GM18951 (cell line): ENCODE measurements around the gene MX2.

Experiments used
- POLR2A ChIP-seq: IDR thresholded peaks from 4 replicates; pipeline ENCODE4 v1.6.1; 2011; ENCODE audit warnings: mild to moderate bottlenecking; ENCODE audit not compliant: insufficient read length, insufficient read depth; ENCODE audit errors: extremely low read depth
- in situ Hi-C: fragments of 300-500 bp; cut with MboI; formaldehyde crosslinking; loops from one replicate; pipeline ENCODE4 v1.12.0; 2022; ENCODE audit warnings: low sequenced_read_pairs, mixed read lengths, inconsistent platforms; ENCODE audit not compliant: unreplicated experiment

The MX2 gene

DNA sequence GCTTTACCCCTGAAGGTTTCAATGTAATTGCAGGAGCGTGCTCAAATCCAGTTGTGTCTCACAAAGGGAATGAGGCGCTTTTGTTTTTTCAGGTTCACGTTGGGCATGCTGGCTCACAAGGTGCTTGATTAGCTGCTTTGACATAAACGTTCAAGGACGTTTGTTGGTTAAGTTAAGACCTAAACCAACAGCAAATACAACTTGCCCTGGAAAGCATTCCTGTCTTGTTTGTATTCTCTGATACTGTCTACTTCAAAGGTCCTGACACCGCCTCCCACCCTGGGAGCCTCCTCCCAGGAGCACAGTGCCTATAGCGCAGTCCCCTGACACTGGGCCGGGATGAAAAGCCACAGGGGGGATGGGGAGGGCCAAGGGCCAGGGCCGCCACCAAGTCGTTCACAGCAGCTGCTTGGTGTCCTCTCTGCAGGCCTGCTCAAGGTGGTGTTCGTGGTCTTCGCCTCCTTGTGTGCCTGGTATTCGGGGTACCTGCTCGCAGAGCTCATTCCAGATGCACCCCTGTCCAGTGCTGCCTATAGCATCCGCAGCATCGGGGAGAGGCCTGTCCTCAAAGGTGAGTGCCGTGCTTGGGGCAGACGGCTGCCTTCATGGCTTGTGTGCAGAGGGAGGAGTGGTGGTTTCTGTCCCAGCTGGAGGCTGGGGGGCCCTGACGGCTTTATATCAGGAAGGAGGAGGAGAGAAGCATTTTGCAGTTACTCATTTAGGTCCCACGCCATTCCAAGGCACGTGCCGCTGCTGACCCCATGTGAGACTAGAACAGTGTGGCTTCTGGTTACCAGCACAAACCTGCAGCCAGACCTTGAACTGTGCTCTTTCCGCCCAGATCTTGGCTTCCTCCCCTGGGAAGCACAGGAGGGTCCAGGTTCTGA lies 39.1 kb upstream of the MX2 start:
- in situ Hi-C loops: no loop called here
- TF ChIP-seq POLR2A: no peak

DNA sequence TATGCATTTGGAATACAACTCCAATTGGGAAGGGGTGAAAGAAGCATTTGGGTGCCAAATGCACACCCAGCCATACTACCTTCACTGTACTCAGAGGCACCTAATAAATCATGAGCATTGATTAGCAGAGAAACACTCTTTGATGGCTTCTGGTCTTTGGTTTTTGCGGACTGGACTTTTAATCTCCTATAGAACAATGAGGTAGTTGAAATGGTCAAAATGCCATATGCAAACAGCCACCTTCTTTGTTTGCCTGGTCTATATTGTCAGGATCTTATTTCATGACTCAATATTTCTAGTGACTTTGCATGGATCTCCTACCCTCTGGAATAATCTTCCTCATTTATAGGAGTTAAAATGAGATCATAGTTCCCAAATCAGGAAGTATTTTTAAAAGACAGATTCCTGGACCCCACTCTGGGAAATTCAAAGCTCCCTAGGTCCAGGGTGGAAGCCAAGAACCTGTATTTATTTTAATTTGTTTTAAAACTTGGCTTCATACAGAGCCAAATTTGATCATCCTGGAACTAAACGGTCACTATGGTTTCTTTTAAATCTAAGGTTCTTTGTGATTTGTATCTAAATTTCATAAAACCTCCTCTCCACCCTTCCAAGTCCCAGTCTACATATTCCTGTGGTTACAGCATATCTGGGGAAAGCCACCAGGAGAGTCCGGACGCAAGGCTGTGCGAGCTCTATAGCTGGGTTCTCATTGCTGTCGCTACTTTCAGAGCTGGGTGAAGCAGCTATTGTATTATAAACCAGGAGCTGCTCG lies 36.5 kb upstream of the MX2 start:
- in situ Hi-C loops: no loop called here
- no peak for TF ChIP-seq POLR2A

DNA sequence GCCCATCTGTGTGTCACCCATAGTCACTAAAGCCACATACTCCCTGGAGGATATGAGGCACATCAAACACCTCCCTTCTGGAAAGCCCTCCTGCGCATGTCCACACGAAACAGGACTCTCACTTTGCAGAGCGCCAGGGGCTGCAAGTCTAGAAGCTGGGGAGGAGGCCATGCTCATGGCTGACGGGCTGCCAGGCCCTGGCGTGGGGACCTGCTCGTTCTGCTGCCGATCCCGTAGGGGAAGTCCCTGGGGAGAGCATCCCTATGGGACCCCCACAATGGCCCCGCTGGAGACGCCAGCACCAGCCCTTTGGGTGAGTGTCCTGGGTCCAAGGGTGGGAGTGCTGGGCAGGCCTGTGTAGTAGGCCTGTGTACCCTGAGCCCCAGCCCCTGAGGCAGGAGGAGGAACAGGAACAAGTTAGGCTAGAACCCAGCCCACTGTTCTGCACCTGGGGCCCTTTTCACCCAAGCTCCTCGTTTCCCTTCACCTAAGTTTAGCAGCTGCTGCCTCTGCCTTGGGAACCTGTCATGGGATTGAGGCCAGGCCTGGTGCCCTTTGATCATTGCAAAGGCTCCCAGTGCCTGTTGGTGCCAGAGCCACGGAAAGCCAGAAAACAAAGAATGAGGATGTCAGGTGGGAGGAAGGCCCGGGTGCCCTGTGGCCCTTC lies 35.3 kb upstream of the MX2 start:
- no peak for TF ChIP-seq POLR2A

DNA sequence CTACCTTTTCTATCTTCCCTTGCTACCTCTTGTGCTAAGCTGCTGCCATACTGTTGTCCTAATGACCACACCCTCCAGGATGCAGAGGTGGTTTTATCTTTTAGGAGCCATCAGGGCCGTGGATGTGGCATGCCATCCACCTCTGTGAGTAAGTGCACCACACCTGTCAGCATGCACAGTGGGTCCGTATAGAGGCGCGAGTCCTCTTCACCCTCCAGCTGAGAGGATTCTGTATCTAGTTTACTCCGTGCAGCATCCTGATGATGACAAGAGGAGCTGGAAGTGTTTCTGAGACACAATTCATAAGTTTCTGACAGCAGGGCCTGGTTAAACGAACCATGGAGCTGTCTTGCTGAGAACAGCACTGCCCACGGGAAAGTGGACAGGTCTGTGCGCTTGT lies 34.1 kb upstream of the MX2 start:
- TF ChIP-seq POLR2A: no peak
- in situ Hi-C loops: no loop called here

More for the DNA sequence above, 35.3 kb upstream of the MX2 start:
- in situ Hi-C loops: no loop called here

DNA sequence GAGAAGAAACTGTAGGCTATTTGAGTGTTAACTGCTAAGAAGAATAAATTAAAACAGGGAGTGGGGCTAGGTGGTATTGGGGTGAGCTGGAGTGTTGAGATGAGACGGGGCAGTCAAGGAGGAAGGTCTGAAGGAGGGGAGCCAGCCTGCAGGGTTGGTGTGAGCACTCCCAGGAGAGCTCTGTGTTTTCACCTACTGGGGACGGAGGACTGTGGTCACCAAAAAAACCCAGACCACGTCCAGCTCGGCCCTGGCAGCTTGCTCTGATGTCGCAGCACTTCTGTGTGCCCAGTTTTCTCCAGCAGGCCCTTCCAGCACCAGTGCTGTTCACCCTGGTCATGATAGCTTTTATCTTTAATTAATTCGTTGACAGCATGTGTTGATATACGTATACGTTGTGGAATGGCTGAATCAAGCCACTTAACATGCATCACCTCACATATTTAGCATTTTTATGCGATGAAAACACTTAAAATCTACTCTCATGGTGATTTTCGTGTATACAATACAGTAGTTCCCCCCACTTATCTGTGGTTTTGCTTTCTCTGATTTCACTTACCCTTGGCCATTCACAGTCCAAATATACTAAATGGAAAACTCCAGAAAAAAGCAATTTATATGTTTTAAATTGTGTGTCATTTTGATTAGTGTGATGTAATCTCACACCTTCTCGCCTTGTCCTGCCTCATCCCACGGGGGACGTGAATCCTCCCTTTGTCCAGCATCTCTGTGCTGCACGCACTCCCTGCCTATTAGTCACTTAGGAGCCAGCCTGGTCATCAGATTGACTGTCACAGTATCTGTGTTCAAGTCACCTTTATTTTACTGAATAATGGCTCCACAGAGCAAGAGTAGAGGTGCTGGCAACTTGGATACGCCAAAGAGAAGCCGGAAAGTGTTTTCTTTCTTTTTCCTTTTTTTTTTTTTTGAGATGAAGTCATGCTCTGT lies 32.9 kb upstream of the MX2 start:
- TF ChIP-seq POLR2A: no peak
- in situ Hi-C loops: no loop called here

DNA sequence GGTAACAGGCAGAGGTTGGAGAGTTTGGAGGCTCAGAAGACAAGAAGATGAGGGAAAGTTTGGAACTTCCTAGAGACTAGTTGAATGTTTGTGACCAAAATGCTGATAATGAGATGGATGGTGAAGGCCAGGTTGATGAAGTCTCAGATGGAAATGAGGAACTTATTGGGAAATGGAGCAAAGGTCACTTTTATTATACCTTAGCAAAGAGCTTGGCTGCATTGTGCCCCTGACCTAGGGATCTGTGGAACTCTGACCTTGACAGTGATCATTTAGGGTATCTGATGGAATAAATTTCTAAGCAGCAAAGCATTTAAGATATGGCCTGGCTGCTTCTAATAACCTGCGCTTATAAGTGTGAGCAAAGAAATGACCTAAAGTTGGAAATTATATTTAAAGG lies 28.1 kb upstream of the MX2 start:
- no peak for TF ChIP-seq POLR2A
- in situ Hi-C loops: no loop called here

DNA sequence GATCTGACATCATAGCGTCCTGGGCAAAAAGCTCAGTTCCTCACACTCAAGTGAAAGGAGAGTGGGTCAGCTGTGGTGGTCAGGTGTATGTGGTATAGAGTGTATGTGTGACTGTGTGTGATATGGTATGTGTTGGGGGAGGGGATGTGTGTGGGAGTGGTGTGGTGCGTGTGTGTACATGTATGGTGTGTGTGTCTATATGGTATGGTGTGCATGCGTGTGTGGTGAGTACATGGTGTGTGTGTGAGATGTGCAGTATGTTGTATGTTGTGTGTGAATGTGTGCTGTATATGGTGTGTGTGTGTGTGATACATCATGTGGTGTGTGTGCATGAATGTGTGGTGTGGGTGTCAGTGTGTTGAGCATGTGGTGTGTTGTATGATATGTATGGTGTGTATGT lies 24.3 kb upstream of the MX2 start:
- in situ Hi-C loops: no loop called here
- no peak for TF ChIP-seq POLR2A

DNA sequence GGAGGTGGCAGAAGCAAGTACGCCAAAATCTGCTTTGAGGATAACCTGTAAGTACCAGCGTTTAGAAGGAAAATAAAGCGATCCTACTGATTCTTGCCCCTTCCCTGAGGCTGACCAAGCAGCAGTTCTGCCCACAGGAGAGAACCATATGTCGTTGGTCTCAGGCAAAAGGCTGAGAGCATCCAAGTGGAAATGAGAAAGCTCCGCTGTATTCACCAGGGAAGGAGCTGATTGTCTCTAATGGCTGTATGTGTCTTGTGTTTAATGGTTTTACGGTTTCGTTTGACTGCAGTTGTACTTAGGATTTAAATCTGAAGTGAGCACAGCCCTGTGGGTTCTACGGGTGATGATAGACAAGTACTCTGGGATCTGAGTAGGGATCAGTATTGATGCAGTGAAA lies 23.4 kb upstream of the MX2 start:
- no peak for TF ChIP-seq POLR2A
- in situ Hi-C loops: no loop called here

DNA sequence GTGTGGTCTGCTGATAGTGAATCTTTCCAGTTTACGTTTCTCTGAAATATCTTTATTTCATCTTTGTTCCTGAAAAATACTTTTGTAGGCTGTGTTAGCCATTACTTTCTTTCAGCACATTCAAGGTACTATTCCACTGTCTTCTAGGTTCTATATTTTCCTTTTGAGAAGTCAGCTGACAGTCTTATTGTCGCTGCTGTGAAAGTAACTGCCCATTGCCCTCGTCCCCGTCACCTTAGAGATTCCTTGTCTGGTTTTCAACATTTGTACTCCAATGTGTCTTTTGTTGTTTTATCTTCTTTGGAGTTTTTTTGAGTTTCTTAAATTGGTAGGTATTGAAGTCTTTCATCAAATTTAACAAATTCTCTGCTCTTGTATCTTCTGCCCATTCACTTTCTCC lies 19.8 kb upstream of the MX2 start:
- in situ Hi-C loops: no loop called here
- no peak for TF ChIP-seq POLR2A

DNA sequence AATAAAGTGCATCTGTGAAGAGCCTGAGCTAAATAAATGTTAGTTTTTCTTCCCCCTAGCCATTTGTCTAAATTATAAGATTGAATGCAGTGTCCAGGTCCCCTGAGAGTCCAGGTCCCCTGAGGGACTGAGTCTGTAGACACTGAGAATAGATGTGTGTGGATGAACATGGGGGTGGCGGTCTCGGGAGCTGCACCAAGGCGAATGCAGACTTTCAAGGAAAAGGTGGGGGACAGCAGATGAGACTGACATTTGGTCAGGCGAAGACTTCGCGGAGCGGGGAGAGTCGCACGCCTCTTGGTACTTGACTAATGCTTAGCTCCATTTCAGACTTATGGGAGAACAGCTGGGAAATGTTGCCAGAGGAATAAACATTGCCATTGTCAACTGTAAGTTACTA lies 17.7 kb upstream of the MX2 start:
- TF ChIP-seq POLR2A: no peak
- in situ Hi-C loops: no loop called here

DNA sequence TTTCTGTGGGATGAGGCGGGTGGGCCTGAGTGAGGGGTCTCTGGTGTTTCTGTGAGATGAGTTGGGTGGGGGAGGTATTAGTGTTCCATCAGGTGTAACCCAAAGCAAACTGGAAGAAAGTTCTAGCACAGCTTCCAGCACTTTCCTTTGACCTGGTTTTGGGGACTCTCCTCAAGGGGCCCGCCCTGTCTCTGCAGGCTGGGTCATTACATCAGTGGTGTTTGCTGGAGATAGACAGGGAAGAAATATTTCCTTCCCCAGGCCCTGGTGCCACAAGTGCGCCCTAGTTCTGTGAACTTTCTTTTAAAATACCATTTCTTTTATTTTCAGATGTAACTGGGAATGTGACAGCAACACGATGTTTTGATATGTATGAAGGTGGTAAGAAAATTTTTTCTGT lies 16.5 kb upstream of the MX2 start:
- in situ Hi-C loops: no loop called here
- no peak for TF ChIP-seq POLR2A

DNA sequence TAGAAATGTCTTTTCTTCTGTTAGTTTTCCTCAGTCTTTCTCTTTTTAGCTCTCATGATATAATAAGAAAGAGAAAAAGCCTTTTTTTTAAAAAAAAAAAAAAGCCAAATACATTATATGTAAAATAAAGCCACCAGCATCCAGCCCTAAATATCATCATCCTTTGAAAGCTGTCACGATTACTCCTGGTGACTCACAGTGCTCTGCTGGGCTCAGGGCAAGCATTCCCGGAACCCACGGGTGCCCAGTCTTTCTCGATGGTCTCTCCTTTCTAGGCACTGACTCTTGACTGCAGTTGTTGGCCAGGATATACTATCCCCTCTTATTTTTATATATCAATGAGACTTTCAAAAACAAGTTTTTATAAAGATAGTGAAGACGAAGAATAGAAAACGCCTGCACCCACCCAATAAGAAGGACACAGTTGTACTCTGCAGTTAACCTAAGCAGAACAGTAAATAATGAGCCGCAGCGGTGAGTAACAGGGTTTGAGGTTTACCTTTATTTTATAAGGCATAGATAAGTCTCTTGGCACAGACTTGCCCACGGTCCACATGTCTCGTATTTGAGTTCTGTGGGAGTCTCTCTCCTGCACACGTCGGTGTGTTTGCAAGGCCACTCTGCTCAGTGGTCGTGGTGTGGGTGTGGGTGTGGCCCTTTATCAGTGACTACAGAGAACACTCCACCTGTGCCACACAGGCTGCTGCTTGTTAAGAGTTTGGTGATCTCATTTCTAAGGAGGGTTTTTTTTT lies 15.7 kb upstream of the MX2 start:
- TF ChIP-seq POLR2A: no peak
- in situ Hi-C loops: no loop called here

DNA sequence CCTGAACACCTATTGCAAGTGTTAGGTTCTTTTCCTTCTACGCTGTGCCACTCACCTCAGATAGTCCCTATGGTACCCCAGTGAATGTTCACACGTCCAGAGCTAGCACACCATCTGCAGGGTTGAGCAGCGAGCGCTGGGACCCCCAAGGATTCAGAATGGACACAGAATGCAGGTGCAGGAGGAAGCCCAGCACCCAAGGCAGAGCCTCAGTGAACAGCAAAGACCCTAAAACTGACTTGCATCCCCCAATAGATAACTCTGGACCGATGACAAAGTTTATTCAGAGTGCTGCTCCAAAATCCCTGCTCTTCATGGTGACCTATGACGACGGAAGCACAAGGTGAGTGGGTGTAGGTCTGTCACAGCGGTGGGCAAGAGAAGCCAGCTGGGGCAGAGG lies 15.1 kb upstream of the MX2 start:
- in situ Hi-C loops: no loop called here
- TF ChIP-seq POLR2A: no peak
